Right forelimb (tissue), 1 donor: ENCODE results near the gene SRPRA.
"Not testable (repeated sequence)": the region's sequence is repeated elsewhere in the genome, so short reads cannot be mapped to it uniquely, and the experiment has no call there.

Experiments
- DNase-seq: peaks from one replicate; pipeline ENCODE4 v3.0.0-alpha.2; 2018

Gene SRPRA, protein sequence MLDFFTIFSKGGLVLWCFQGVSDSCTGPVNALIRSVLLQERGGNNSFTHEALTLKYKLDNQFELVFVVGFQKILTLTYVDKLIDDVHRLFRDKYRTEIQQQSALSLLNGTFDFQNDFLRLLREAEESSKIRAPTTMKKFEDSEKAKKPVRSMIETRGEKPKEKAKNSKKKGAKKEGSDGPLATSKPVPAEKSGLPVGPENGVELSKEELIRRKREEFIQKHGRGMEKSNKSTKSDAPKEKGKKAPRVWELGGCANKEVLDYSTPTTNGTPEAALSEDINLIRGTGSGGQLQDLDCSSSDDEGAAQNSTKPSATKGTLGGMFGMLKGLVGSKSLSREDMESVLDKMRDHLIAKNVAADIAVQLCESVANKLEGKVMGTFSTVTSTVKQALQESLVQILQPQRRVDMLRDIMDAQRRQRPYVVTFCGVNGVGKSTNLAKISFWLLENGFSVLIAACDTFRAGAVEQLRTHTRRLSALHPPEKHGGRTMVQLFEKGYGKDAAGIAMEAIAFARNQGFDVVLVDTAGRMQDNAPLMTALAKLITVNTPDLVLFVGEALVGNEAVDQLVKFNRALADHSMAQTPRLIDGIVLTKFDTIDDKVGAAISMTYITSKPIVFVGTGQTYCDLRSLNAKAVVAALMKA

GRCh38 chr11:126268708-126269579 is at the start of gene SRPRA, which contains the start of gene FOXRED1:
Gene SRPRA, minus strand, starts transcription at chr11:126268895. Its CDS starts 91 bp downstream, at chr11:126268804.
Gene FOXRED1, plus strand, starts transcription at chr11:126269154. Its CDS starts 53 bp downstream, at chr11:126269207.
- DNase-seq = peak; percentile 100

DNA sequence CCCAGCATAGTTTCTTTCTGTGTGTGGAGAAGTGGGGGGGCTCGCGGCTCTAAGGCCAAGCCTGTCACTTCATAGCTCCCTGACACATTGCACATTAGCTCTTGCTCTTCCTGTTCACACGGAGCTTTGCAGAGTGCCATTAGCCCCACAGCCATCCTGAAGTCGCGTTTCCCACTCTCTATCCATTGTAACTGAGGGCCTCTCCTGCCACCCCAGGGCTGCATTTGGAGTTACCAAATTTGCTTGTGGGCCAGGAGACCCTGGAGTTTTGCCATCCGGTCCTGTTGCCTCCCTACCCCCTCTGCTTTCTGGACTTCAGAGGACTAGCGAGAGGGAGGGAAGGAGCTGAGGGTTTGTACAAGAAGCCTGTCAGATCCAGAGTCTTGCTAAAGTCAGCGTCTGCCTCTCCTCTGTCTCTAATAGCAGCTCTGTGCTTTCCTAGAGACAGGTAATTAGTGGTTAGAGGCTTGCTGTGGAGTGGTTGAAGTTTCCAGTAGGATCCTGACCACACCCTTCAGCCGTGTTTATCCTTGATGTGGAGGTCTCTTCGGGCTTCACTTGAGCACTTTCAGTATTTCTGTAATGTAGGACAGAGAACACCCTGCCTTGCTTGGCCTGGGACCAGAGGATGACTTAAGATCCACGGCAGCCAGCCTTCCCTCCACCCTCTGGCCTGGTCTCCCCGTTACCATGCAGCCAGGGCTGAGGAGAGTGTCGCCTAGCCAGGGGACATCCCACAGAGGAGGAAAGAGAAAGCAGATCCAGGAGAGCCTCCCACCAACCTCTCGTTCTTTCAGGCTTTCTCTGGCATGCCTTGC is 49.3 kb upstream of the SRPRA start:
- peak; percentile 76 for DNase-seq

- DNase-seq = no peak
These were observed 48.7 kb upstream of the SRPRA start for GRCh38 chr11:126317432-126317755.

- no peak for DNase-seq
These were observed 45.1 kb upstream of the SRPRA start for GRCh38 chr11:126313826-126314225.

DNA sequence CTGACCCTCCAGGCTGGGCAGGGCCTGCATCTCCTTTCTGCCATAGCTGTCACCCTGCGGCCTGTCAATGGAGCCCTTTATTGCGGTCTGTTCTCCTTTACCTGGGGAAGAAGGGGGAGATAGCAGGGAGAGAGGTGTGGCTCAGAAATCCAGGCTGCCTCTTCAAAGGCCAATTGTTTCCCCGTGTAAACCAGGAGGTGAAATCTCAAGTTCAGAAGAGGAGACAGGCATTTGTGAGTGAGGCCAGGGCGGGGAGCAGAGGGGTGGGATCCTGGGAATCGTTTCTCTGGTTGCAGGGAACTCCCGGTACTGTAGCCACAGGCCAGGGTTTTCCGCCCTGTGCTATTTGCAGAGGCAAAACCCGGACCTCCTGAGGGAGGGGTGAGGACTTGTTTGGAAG is 44.3 kb upstream of the SRPRA start:
- DNase-seq = no peak

DNA sequence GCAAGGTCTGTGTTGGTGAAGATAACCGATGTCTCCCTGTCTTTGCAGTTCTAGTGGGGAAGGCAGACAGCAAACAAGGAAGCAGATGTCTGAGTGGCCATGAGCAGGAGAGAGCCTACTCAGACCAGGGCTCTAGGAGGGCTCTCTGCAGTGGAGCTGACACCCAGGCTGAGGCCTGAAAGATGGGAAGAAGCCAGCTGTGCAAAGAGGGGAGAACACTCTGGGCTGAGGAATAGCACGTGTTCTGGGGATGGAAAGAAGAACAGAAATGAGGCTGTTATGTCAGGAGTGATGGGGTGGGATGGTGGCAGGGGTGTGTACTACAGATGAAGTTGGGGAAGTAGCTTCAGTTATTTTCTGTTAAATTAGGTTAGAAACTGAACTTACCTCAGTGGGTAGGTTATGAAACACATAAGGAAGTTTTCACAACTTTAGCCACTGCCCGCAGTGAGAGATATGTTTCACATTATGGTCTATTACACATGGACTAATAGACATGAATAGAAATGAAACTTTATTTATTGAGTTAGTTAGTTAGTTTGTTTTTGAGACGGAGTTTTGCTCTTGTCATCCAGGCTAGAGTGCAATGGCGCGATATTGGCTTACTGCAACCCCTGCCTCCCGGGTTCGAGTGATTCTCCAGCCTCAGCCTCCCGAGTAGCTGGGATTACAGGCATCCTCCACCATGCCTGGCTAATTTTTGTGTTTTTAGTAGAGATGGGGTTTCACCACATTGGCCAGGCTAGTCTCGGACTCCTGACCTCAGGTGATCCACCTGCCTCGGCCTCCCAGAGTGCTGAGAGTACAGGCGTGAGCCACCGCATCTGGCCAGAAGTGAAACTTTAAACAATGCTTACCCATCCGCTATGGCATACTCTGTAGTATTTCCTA is 43.0 kb upstream of the SRPRA start:
- DNase-seq = no peak

- DNase-seq = no peak
These were observed 42.3 kb upstream of the SRPRA start for GRCh38 chr11:126310992-126311310.

DNA sequence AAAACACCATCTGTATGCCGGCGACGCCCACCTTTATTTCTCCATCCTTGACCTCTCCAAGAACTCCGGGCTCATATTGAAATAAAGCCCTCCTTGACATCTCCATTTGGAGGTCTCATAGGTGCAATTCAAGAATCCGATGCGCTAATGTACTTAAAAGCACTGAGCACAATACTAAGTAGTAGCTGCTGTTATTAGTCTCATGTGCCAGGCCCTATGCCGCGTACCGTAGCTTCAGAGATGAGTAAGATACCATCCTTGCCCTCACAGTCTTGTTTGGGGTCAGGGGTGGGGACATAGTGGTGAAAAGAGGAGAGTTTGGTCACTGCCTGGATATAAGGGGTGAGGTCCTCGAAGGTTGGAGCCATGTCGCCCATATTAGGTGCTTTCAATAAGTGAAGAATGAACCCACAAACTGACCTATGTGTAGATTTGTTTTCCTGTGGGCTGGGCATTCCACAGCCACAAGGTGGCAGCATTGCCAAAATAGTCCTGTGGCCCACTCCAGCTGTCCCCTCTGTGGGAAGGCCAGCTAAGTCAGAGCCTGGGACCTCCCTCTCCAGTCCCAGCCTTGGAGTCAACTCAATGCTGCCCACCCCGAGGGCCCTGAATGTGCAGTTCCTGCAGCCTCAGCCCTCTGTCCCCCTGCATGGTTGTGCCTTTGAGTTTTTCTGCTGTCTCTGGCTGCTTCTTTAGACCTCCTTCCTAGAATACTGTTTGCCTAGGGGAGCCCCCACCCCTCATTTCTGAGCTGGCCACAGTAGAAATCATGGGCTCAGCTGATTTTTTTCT is 41.7 kb upstream of the SRPRA start:
- DNase-seq = peak; percentile 87

GRCh38 chr11:126308771-126309170 is 40.1 kb upstream of the SRPRA start:
- DNase-seq = not testable (repeated sequence)

DNA sequence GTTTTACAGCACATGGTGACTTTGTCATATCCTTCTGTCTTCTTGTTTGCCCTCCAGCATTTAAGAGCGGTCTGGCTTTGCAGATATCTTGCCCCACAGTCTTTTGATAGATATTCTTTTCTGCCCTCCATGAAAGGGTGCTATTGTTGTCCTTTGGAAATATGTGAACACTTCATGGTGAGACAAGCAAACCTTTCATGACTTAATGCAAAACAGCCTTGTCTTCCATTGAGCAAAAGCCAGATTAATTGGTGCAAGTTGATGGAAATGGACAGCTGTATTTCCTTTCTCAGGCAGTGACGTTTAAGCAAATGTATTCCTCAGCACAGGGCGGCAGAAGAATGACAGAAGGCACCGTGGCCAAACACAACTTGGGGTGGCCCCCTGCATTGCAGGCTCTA is 39.6 kb upstream of the SRPRA start:
- no peak for DNase-seq

DNA sequence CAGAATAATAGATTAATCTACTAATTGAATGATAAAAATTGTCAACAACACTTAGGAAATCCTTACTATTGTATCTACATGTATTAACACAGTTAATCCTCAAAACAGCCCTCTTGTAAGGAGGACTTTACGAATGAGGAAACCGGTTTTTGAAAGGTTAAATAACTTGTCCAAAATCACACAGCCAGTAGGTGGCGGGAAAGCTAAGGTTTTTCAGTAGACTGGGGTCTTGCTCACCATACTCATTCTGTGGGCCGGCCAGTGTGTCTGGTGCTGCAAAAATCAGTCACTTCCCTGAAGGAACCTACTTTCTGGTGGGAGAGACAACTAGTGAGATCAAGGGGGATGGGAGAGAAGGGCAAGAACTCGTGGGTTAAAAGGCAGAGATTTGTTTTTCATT is 39.0 kb upstream of the SRPRA start:
- DNase-seq = no peak

DNA sequence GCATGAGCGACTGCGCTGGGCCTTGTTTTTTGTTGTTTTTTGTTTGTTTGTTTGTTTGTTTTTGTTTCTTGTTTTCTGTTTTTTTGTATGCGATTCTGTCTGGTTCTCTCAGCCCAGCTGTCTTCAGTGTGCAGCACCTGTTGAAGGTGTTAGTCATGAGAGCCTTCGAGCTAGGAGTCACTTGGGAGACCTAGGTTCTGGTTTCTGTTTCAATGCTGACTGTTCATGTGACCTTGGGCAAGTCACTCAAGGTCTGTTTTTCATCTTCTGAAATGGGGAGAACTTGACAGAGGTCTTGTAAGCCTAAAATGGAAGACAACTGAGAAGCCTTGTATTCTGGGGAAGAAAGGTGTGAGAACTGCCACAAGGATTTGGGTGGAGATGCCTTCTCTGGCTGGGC is 37.0 kb upstream of the SRPRA start:
- no peak for DNase-seq

DNA sequence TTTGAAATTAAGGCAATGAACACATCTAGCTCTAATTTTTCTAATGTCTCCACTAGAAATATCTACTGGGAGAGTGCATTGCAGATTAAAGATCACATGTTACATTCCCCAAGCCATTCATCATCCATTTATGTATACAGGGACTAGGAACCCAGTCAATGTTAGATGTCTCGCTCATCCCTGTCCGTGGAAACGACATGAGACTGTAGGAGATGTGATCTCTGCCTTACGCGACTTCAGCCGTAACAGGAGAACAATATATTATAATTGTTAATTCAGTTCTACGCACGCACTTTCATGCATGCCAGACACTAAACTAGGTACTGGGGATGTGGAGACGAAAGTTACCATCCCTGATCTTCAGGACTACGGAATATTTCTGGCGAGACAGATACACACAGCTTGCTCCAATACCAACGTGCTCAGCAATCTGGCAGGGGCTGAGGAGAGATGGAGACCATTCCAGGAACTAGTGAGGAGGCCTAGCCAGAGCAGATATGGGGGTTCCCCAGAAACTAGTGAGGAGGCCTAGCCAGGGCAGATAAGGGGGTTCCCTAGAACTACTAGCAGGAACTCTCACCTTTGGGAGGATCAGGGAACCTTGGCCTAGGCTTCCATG is 35.9 kb upstream of the SRPRA start:
- no peak for DNase-seq

GRCh38 chr11:126303623-126304456 is 35.1 kb upstream of the SRPRA start, which contains the start of gene DCPS:
Gene DCPS, plus strand, starts transcription at chr11:126304060. Its CDS starts 21 bp downstream, at chr11:126304081.
- DNase-seq = peak; percentile 96

GRCh38 chr11:126297004-126297403 is 28.3 kb upstream of the SRPRA start:
- DNase-seq = no peak

DNA sequence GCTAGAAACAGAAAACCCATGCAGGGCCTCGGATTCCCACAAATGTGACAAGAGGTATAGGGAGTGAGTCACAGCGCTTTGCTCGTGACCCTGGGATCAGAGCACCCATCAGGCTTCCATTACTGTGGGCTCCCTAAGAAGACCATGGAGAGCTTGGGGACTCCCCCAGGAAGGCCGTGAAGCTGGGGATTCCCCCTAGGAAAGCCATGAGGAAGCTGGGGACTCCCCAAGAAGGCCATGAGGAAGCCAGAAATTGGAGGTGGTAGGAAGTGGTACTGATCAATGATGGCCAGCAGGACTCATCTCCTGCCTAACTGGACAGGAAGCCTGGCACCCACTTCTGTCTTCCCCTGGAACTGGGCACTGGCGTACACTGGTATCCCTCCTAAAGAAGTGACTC is 25.0 kb upstream of the SRPRA start:
- DNase-seq = no peak

GRCh38 chr11:126290887-126291286 is 22.2 kb upstream of the SRPRA start:
- no peak for DNase-seq

DNA sequence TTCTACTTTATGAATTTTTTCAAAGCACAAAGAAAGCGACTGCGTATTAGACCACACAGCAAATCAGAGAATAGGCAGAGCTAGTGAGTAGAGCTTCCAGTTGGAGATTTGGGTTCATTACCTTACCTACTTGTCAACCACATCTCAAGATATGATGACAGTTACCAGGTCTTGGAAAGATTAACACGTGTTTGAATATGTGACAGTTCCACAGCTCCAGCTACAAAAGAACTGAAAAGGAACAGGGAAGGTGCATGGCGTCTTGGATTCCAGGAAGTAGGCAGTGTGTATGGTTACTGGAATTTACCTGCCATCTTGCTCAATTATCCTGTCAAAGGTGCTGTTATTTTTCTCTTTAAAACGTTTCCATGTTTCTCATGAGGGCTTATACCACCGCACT is 19.5 kb upstream of the SRPRA start:
- no peak for DNase-seq

GRCh38 chr11:126284829-126285228 is 16.1 kb upstream of the SRPRA start:
- DNase-seq = no peak
